Measurements from ENCODE around the gene MTA3. TPM values are rescaled to one million over a fixed set of nuclear protein-coding genes. Genes with fewer than 3 reads are reported as not detected.

The MTA3 gene
- total RNA-seq, 2 experiments from 2014 or later, result 27.0 to 30.9 TPM

- H3K9me3 Mint-ChIP-seq, result no peaks in the 10 kb centered on the region
- Histone ChIP-seq H3K27ac (ENCODE audit: low read depth in 1 of 2, low read length in 2 of 2) (no peak overlapping the region), H3K27me3 (ENCODE audit: control insufficient read depth in 1 of 2, insufficient read depth in 2 of 2, low read length in 2 of 2) (no peaks in the 10 kb centered on the region), H3K4me1 (ENCODE audit: insufficient read depth, low read length) (no peaks in the 10 kb centered on the region), H3K9me3 (ENCODE audit: control insufficient read depth in 1 of 2, insufficient read depth in 1 of 2, low read length in 2 of 2) (no peaks in the 10 kb centered on the region), H3K4me3 (ENCODE audit: low read length) (no peak overlapping the region), H3K36me3 (ENCODE audit: insufficient read depth, low read length) (peaks cover 15% of the 10 kb centered on the region)
- TF ChIP-seq, protein P1, sequence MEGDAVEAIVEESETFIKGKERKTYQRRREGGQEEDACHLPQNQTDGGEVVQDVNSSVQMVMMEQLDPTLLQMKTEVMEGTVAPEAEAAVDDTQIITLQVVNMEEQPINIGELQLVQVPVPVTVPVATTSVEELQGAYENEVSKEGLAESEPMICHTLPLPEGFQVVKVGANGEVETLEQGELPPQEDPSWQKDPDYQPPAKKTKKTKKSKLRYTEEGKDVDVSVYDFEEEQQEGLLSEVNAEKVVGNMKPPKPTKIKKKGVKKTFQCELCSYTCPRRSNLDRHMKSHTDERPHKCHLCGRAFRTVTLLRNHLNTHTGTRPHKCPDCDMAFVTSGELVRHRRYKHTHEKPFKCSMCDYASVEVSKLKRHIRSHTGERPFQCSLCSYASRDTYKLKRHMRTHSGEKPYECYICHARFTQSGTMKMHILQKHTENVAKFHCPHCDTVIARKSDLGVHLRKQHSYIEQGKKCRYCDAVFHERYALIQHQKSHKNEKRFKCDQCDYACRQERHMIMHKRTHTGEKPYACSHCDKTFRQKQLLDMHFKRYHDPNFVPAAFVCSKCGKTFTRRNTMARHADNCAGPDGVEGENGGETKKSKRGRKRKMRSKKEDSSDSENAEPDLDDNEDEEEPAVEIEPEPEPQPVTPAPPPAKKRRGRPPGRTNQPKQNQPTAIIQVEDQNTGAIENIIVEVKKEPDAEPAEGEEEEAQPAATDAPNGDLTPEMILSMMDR (IDR thresholded peaks at IDR 0.05), result no peak
- no peak overlapping the region for H3K4me3 Mint-ChIP-seq
- ChIA-PET POLR2A (interaction anchor here (0.6 to 1.0 kb wide), 3 partner anchors 34 to 165 kb away, joined by 3 to 4 read pairs (median 4); no protein-coding TSS in a partner anchor), CTCF (no interaction called here)
- DNase-seq (no peak), ATAC-seq (ENCODE audit: poor library complexity) (no peak)
- H3K27ac Mint-ChIP-seq, result no peak overlapping the region
- no peaks in the 10 kb centered on the region for H3K27me3 Mint-ChIP-seq
- H3K36me3 Mint-ChIP-seq (ENCODE audit: low read depth), result peaks cover 42% of the 10 kb centered on the region
- intact Hi-C loops (cut with DNase I, micrococcal nuclease), result loop anchor here in 1 of 2 experiments (5.0 kb wide), 1 partner anchor 78 kb away; the partner anchor contains the start of gene MTA3
- H3K4me1 Mint-ChIP-seq (ENCODE audit: low read depth), result peaks cover 32% of the 10 kb centered on the region
Observed at GRCh38 chr2:42645551-42645950, 77.1 kb downstream of the MTA3 start.

GRCh38 chr2:42648796-42649195 is 80.4 kb downstream of the MTA3 start:
- Mint-ChIP-seq H3K9me3 (no peaks in the 10 kb centered on the region), H3K27ac (peak overlapping the region; percentile 79), H3K36me3 (ENCODE audit: low read depth) (peaks cover 25% of the 10 kb centered on the region), H3K4me1 (ENCODE audit: low read depth) (peaks cover 56% of the 10 kb centered on the region), H3K4me3 (no peak overlapping the region), H3K27me3 (no peaks in the 10 kb centered on the region)
- H3K27ac ChIP-seq (ENCODE audit: low read depth in 1 of 2, low read length in 2 of 2), result no peak overlapping the region
- ChIA-PET POLR2A (interaction anchor here (1.6 kb wide), 1 partner anchor 10 kb away, joined by 6 read pairs; no protein-coding TSS in a partner anchor), CTCF (no interaction called here)
- H3K27me3 ChIP-seq (ENCODE audit: control insufficient read depth in 1 of 2, insufficient read depth in 2 of 2, low read length in 2 of 2), result no peaks in the 10 kb centered on the region
- DNase-seq (peak in 1 of 14 experiments; percentile 20), ATAC-seq (ENCODE audit: poor library complexity) (no peak)
- H3K9me3 ChIP-seq (ENCODE audit: control insufficient read depth in 1 of 2, insufficient read depth in 1 of 2, low read length in 2 of 2), result no peaks in the 10 kb centered on the region
- no peak overlapping the region for H3K4me3 ChIP-seq (ENCODE audit: low read length)
- H3K4me1 ChIP-seq (ENCODE audit: insufficient read depth, low read length), result peaks cover 11% of the 10 kb centered on the region
- TF ChIP-seq, protein P1 (IDR thresholded peaks at IDR 0.05), result no peak
- intact Hi-C loops (cut with DNase I, micrococcal nuclease), result loop anchor here in 1 of 2 experiments (5.0 kb wide), 1 partner anchor 81 kb away; the partner anchor contains the start of gene MTA3
- H3K36me3 ChIP-seq (ENCODE audit: insufficient read depth, low read length), result peaks cover 15% of the 10 kb centered on the region

DNA sequence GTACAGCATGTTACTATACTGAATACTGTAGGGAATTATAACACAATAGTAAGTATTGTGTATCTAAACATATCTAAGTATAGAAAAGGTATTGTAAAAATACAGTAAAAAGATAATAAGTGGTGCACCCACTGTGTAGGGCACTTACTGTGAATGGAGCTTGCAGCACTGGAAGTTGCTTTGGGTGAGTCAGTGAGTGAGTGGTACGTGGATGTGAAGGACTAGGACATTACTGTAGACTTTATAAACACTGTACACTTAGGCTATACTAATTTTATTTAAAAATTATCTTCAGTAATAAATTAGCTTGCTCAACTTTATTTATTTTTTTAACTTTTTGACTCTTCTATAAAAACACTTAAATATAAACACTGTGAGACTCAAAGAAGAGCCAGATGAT is 82.6 kb downstream of the MTA3 start:
- Histone ChIP-seq H3K36me3 (ENCODE audit: insufficient read depth, low read length) (peaks cover 5% of the 10 kb centered on the region), H3K4me3 (ENCODE audit: low read length) (no peak overlapping the region), H3K27ac (ENCODE audit: low read depth in 1 of 2, low read length in 2 of 2) (no peak overlapping the region), H3K4me1 (ENCODE audit: insufficient read depth, low read length) (peaks cover 18% of the 10 kb centered on the region), H3K9me3 (ENCODE audit: control insufficient read depth in 1 of 2, insufficient read depth in 1 of 2, low read length in 2 of 2) (no peaks in the 10 kb centered on the region), H3K27me3 (ENCODE audit: control insufficient read depth in 1 of 2, insufficient read depth in 2 of 2, low read length in 2 of 2) (no peaks in the 10 kb centered on the region)
- H3K27ac Mint-ChIP-seq, result peak overlapping the region; percentile 79
- no peak overlapping the region for H3K4me3 Mint-ChIP-seq
- no peaks in the 10 kb centered on the region for H3K27me3 Mint-ChIP-seq
- intact Hi-C loops (cut with DNase I, micrococcal nuclease), result no loop called here
- ChIA-PET POLR2A (interaction anchor here (1.8 kb wide), 1 partner anchor 160 kb away, joined by 8 read pairs; no protein-coding TSS in a partner anchor), CTCF (interaction anchor here (0.6 kb wide), 1 partner anchor 141 kb away, joined by 3 read pairs; no protein-coding TSS in a partner anchor)
- no peaks in the 10 kb centered on the region for H3K9me3 Mint-ChIP-seq
- TF ChIP-seq, protein P1 (IDR thresholded peaks at IDR 0.05), result no peak
- ATAC-seq (ENCODE audit: poor library complexity), result no peak
- peaks cover 7% of the 10 kb centered on the region for H3K36me3 Mint-ChIP-seq (ENCODE audit: low read depth)
- DNase-seq, result peak in 1 of 14 experiments; percentile 13
- peaks cover 71% of the 10 kb centered on the region for H3K4me1 Mint-ChIP-seq (ENCODE audit: low read depth)
